Ascending aorta (tissue), 2 donors: ENCODE results near the gene IMPG2. TPM values are rescaled to one million over a fixed set of nuclear protein-coding genes. Genes with fewer than 3 reads are reported as not detected.

Source experiments
- DNase-seq, 2 donors: peaks; one replicate each; pipeline ENCODE4 v3.0.0-alpha.2; 2019; ENCODE audit warnings: low spot score in 2 of 2
- H3K27ac ChIP-seq, 2 donors: fragments of 200-600 bp; sonication (generic); one replicate each; pipeline ENCODE4 v1.5.1; 2016 to 2017; ENCODE audit warnings: mild to moderate bottlenecking in 1 of 2
- H3K27me3 ChIP-seq: fragments of 200-600 bp; sonication (generic); one replicate; pipeline ENCODE4 v1.5.1; 2017
- H3K36me3 ChIP-seq, 2 donors: fragments of 200-600 bp; sonication (generic); one replicate each; pipeline ENCODE4 v1.5.1; 2016
- H3K4me1 ChIP-seq, 2 donors: fragments of 200-600 bp; sonication (generic); one replicate each; pipeline ENCODE4 v1.5.1; 2016 to 2017; ENCODE audit warnings: mild to moderate bottlenecking in 1 of 2
- H3K4me3 ChIP-seq, 2 donors: fragments of 200-600 bp; sonication (generic); one replicate each; pipeline ENCODE4 v1.5.1; 2016 to 2017; ENCODE audit warnings: mild to moderate bottlenecking in 1 of 2
- H3K9me3 ChIP-seq, 2 donors: fragments of 200-600 bp; sonication (generic); one replicate each; pipeline ENCODE4 v1.5.1; 2016
- intact Hi-C: fragments of 100-400 bp; cut with DNase I; formaldehyde crosslinking; loops from one replicate; pipeline ENCODE4 v1.15.1; 2023
- total RNA-seq: library from RNA; depleted of rRNA; stranded (reverse); fragments of >200 nt; gene quantifications from one replicate; pipeline ENCODE4 v1.1.0, GENCODE V29; 2016
- TF ChIP-seq, protein P1 (sequence below), 3 experiments: fragments of 200-600 bp in 2 of 3; fragments of 450-650 bp in 1 of 3; sonication (generic) in 2 of 3; IDR thresholded peaks; one replicate each; pipeline ENCODE4 v1.5.1; 2016 to 2019; ENCODE audit warnings: antibody characterized with exemption in 3 of 3, mild to moderate bottlenecking in 1 of 3, moderate library complexity in 1 of 3

IMPG2 gene
- 0.11 TPM for total RNA-seq

DNA sequence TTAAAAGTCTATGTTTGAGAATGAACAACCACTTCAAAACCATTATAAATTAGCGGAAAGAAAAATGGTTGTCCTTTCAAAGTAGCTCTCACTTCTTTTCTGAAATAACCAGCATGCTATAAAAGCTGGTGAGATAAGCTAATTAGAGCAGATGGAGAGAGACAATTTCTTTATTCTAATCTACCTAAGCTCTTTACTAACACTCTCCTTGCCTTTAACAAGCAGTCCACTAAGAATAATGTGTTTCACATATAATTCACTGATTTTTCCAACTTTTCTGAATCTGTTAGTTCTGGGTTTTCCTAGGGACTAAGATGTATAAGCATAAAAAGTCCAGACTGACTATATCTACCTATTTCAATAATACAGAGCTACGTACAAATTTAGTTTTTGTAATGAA is at the start of gene IMPG2:
IMPG2 (minus strand) TSS at position 101 of the 400 bp plus-strand sequence. CDS start 203 bp downstream, outside the sequence.
- Histone ChIP-seq H3K4me3 (no peak within 1 kb of the TSS), H3K27me3 (no peaks in the 10 kb centered on the region), H3K9me3 (no peaks in the 10 kb centered on the region), H3K36me3 (peaks cover 2 to 5% of the 10 kb centered on the region in 2 donors), H3K27ac (no peak within 1 kb of the TSS), H3K4me1 (no peaks in the 10 kb centered on the region)
- TF ChIP-seq, protein P1, sequence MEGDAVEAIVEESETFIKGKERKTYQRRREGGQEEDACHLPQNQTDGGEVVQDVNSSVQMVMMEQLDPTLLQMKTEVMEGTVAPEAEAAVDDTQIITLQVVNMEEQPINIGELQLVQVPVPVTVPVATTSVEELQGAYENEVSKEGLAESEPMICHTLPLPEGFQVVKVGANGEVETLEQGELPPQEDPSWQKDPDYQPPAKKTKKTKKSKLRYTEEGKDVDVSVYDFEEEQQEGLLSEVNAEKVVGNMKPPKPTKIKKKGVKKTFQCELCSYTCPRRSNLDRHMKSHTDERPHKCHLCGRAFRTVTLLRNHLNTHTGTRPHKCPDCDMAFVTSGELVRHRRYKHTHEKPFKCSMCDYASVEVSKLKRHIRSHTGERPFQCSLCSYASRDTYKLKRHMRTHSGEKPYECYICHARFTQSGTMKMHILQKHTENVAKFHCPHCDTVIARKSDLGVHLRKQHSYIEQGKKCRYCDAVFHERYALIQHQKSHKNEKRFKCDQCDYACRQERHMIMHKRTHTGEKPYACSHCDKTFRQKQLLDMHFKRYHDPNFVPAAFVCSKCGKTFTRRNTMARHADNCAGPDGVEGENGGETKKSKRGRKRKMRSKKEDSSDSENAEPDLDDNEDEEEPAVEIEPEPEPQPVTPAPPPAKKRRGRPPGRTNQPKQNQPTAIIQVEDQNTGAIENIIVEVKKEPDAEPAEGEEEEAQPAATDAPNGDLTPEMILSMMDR (IDR thresholded peaks at IDR 0.05) = no peak
- intact Hi-C loops = no loop called here
- DNase-seq = no peak

- DNase-seq = no peak
- TF ChIP-seq, protein P1 (IDR thresholded peaks at IDR 0.05) = no peak
- Histone ChIP-seq H3K27me3 (no peaks in the 10 kb centered on the region), H3K27ac (no peak overlapping the region), H3K36me3 (peaks cover 17 to 33% of the 10 kb centered on the region in 2 donors), H3K9me3 (no peaks in the 10 kb centered on the region), H3K4me3 (no peak overlapping the region), H3K4me1 (no peaks in the 10 kb centered on the region)
- intact Hi-C loops = no loop called here
These were observed 42.0 kb upstream of the IMPG2 start for GRCh38 chr3:101362406-101362805.

DNA sequence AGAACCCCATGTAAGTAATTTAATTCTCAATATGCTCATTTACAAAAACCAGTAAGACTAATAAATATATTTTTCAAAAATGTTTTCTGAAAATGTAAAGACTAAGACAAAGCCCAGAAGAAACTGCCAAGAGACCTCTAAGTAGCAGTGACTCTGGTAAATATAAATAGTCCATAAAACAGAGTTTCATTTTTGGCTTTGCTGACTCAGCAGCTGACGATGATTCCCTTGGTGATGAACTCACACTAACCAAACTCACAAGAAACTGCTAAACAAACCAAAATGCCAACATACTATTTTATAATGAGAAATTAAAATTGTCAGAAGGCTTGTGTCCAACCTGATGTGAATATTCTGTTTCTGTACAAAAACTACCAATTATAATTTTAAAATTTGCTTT is 31.5 kb upstream of the IMPG2 start:
- Histone ChIP-seq H3K4me3 (no peak overlapping the region), H3K27ac (no peak overlapping the region)
- TF ChIP-seq, protein P1 (IDR thresholded peaks at IDR 0.05) = no peak

DNA sequence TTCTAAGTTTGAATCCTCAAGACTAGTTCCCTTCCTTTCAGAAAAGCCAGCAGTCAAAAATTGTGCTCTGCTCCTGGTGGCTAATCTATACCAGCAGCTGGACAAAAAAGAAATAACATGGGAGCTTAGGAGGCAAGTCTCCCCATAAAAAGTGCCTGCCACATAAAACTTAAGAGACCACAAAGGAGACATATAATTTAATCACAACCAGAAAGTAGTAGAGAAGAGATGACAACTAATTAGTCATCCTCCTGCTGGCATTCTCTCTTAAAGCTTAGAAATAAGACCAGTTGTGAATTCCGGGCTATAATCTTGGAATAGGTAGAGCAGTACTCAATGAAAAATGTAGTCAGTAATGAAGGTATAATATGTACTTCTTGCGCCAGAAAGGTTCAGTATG is 20.2 kb upstream of the IMPG2 start:
- no peak for DNase-seq
- Histone ChIP-seq H3K4me3 (no peak overlapping the region), H3K27me3 (no peaks in the 10 kb centered on the region), H3K36me3 (peaks cover 0 to 8% of the 10 kb centered on the region in 2 donors), H3K27ac (no peak overlapping the region), H3K4me1 (no peaks in the 10 kb centered on the region), H3K9me3 (no peaks in the 10 kb centered on the region)
- TF ChIP-seq, protein P1 (IDR thresholded peaks at IDR 0.05) = no peak
- intact Hi-C loops = no loop called here

More for the DNA sequence above, 31.5 kb upstream of the IMPG2 start:
- intact Hi-C loops = no loop called here
- no peaks in the 10 kb centered on the region for H3K9me3 ChIP-seq
- peaks cover 0 to 18% of the 10 kb centered on the region in 2 donors for H3K36me3 ChIP-seq
- DNase-seq = no peak
- no peaks in the 10 kb centered on the region for H3K27me3 ChIP-seq
- no peaks in the 10 kb centered on the region for H3K4me1 ChIP-seq

- Histone ChIP-seq H3K4me1 (no peaks in the 10 kb centered on the region), H3K9me3 (no peaks in the 10 kb centered on the region), H3K27ac (no peak overlapping the region), H3K27me3 (no peaks in the 10 kb centered on the region), H3K36me3 (peaks cover 10 to 17% of the 10 kb centered on the region in 2 donors), H3K4me3 (no peak overlapping the region)
- intact Hi-C loops = no loop called here
- no peak for DNase-seq
- TF ChIP-seq, protein P1 (IDR thresholded peaks at IDR 0.05) = no peak
These were observed 13.5 kb upstream of the IMPG2 start for GRCh38 chr3:101333883-101334282.
